BJ (cell line): Measurements from ENCODE around the gene MPP3. TPM values are rescaled to one million over a fixed set of nuclear protein-coding genes. Genes with fewer than 3 reads are reported as not detected.

ENCODE experiments used
- CTCF ChIA-PET: fragments of 350-600 bp; formaldehyde crosslinking; extraction: SDS; loops from one replicate; lab custom pipeline; 2021; ENCODE audit warnings: antibody characterized with exemption, inconsistent platforms; lab: Yijun Ruan, JAX
- POLR2A ChIA-PET: fragments of 300-600 bp; sonication (Branson Sonifier 250); formaldehyde crosslinking; extraction: SDS; loops from one replicate; lab custom pipeline; 2021; ENCODE audit warnings: antibody characterized with exemption; lab: Charles Lee
- DNase-seq: peaks from one replicate; pipeline ENCODE4 v3.0.0-alpha.2; 2011; ENCODE audit warnings: low read depth
- H3K27me3 ChIP-seq: 2 replicates; pipeline ENCODE4 v1.6.0; 2011; ENCODE audit warnings: low read length; ENCODE audit not compliant: control insufficient read depth, insufficient read depth
- H3K36me3 ChIP-seq: 2 replicates; pipeline ENCODE4 v1.5.1; 2011; ENCODE audit warnings: low read length; ENCODE audit not compliant: control insufficient read depth, insufficient read depth
- H3K4me3 ChIP-seq: 2 replicates; pipeline ENCODE4 v1.5.1; 2011; ENCODE audit warnings: low read depth, mild to moderate bottlenecking, control low read depth, low read length
- CTCF ChIP-seq: IDR thresholded peaks from 2 replicates; pipeline ENCODE4 v1.5.1; 2011; ENCODE audit warnings: low read depth, mild to moderate bottlenecking, control low read depth, inconsistent platforms, low read length, moderate library complexity; ENCODE audit not compliant: insufficient read depth
- polyA plus RNA-seq: library from polyadenylated mRNA; depleted of rRNA; stranded (reverse); fragments of >200 nt; gene quantifications from 2 replicates; pipeline ENCODE4 v1.2.3, GENCODE V29; 2011

The MPP3 gene
- polyA plus RNA-seq, 1 experiment, result 7.9 TPM

- H3K36me3 ChIP-seq, result no peaks in the 10 kb centered on the region
- DNase-seq, result no peak
- CTCF ChIA-PET, result interaction anchor here (0.6 to 2.2 kb wide), 4 partner anchors 55 to 285 kb away, joined by 4 to 13 read pairs (median 5); partner anchors contain the start of gene CD300LG
- no peak for TF ChIP-seq CTCF
- POLR2A ChIA-PET, result no interaction called here
- H3K27me3 ChIP-seq, result peaks cover 5% of the 10 kb centered on the region
- no peak overlapping the region for H3K4me3 ChIP-seq
Measured at GRCh38 chr17:43791589-43791988, 41.4 kb downstream of the MPP3 start.

- no peak for DNase-seq
- H3K36me3 ChIP-seq, result no peaks in the 10 kb centered on the region
- TF ChIP-seq CTCF, result peak; percentile 29
- no peak overlapping the region for H3K4me3 ChIP-seq
- peaks cover 7% of the 10 kb centered on the region for H3K27me3 ChIP-seq
- CTCF ChIA-PET, result interaction anchor here (0.5 to 2.2 kb wide), 4 partner anchors 56 to 315 kb away, joined by 3 to 13 read pairs (median 4); partner anchors contain the start of gene CD300LG
- POLR2A ChIA-PET, result no interaction called here
Measured at GRCh38 chr17:43790311-43790940, 42.5 kb downstream of the MPP3 start.

- Histone ChIP-seq H3K36me3 (no peaks in the 10 kb centered on the region), H3K4me3 (no peak overlapping the region), H3K27me3 (peaks cover 7% of the 10 kb centered on the region)
- CTCF ChIA-PET, result interaction anchor here (0.9 to 2.2 kb wide), 2 partner anchors 57 to 66 kb away, joined by 5 to 13 read pairs; partner anchors contain the start of gene CD300LG
- no peak for DNase-seq
- TF ChIP-seq CTCF, result no peak
- POLR2A ChIA-PET, result no interaction called here
Measured at GRCh38 chr17:43789482-43789881, 43.5 kb downstream of the MPP3 start.

GRCh38 chr17:43788540-43788939 lies 44.4 kb downstream of the MPP3 start:
- CTCF ChIA-PET, result interaction anchor here (1.7 kb wide), 1 partner anchor 57 kb away, joined by 5 read pairs; no protein-coding TSS in a partner anchor

GRCh38 chr17:43787728-43788127 lies 45.2 kb downstream of the MPP3 start:
- H3K27me3 ChIP-seq, result peaks cover 7% of the 10 kb centered on the region
- DNase-seq, result no peak
- no peak overlapping the region for H3K4me3 ChIP-seq
- POLR2A ChIA-PET, result interaction anchor here (0.8 kb wide), 1 partner anchor 1055 kb away, joined by 4 read pairs; no protein-coding TSS in a partner anchor
- no peaks in the 10 kb centered on the region for H3K36me3 ChIP-seq
- CTCF ChIA-PET, result interaction anchor here (1.7 kb wide), 1 partner anchor 58 kb away, joined by 5 read pairs; no protein-coding TSS in a partner anchor
- TF ChIP-seq CTCF, result no peak

More at GRCh38 chr17:43788540-43788939, 44.4 kb downstream of the MPP3 start:
- DNase-seq, result no peak
- no peak for TF ChIP-seq CTCF
- Histone ChIP-seq H3K27me3 (peaks cover 7% of the 10 kb centered on the region), H3K36me3 (no peaks in the 10 kb centered on the region), H3K4me3 (no peak overlapping the region)
- POLR2A ChIA-PET, result no interaction called here
